Activated naive CD4-positive, alpha-beta T cell treated with anti-CD3 and anti-CD28 coated beads, Interleukin-2, amount 50 U/mL, for 72 hours (primary cell): Measurements from ENCODE around the gene DEDD. TPM values are rescaled to one million over a fixed set of nuclear protein-coding genes. Genes with fewer than 3 reads are reported as not detected.

ENCODE experiments used
- ATAC-seq, 2 donors: fragments of 150-1000 bp; cut with Tn5 transposase; 2 replicates each; pipeline ENCODE4 v1.10.0; 2021; ENCODE audit warnings: mild to moderate bottlenecking in 2 of 2, moderate library complexity in 2 of 2
- DNase-seq, 2 donors: peaks; one replicate each; pipeline ENCODE4 v3.0.0; 2021 to 2022; ENCODE audit warnings: low spot score in 2 of 2
- H3K27ac Mint-ChIP-seq, 2 donors: one replicate each; pipeline ENCODE4 v1.8.0; 2022; ENCODE audit warnings: mild to moderate bottlenecking in 2 of 2, mixed read lengths in 2 of 2
- H3K36me3 Mint-ChIP-seq, 2 donors: one replicate each; pipeline ENCODE4 v1.8.0; 2022; ENCODE audit warnings: mixed read lengths in 2 of 2
- H3K9me3 Mint-ChIP-seq, 2 donors: one replicate each; pipeline ENCODE4 v1.8.0; 2022; ENCODE audit warnings: mixed read lengths in 2 of 2
- total RNA-seq, 2 donors: library from RNA; stranded (reverse); gene quantifications; one replicate each; pipeline ENCODE4 v1.2.3, GENCODE V29; 2022

DEDD gene
- total RNA-seq, 2 donors from 2014 or later = 40.1 to 41.8 TPM

- no peak for ATAC-seq
- Mint-ChIP-seq H3K9me3 (no peaks in the 10 kb centered on the region), H3K36me3 (no peaks in the 10 kb centered on the region)
Measured at GRCh38 chr1:161077426-161077825, 55.0 kb downstream of the DEDD start.

DNA sequence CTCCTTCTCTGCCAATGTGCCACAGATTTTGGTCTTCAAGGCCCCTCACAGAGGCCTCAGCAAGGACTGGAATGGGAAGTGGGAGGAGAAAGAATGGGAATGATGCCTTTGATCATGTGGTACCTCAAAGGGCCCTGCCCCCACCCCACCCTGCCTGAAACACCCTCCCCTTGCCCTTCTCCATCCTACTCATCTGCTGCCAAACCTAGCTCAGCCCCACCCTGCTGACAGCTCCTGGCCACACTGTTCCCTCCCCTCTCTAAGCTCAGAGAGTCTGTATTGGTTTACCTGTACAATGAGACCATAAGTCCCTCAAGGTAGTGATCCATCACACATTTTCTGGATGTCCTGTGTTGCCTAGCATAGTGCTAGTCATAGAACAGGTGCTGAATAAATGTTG, 56.1 kb downstream of the DEDD start:
- Mint-ChIP-seq H3K9me3 (no peaks in the 10 kb centered on the region), H3K27ac (no peak overlapping the region), H3K36me3 (no peaks in the 10 kb centered on the region)
- ATAC-seq = no peak
- DNase-seq = no peak

More at GRCh38 chr1:161077426-161077825, 55.0 kb downstream of the DEDD start:
- DNase-seq = no peak
- no peak overlapping the region for H3K27ac Mint-ChIP-seq

- ATAC-seq (no peak), DNase-seq (no peak)
- H3K36me3 Mint-ChIP-seq = no peaks in the 10 kb centered on the region
- H3K27ac Mint-ChIP-seq = peak overlapping the region; percentile 55 to 71
- H3K9me3 Mint-ChIP-seq = no peaks in the 10 kb centered on the region
Measured at GRCh38 chr1:161074676-161075368, 57.6 kb downstream of the DEDD start.

- Mint-ChIP-seq H3K9me3 (no peaks in the 10 kb centered on the region), H3K27ac (peak overlapping the region; percentile 62 to 71), H3K36me3 (peaks cover 10 to 12% of the 10 kb centered on the region in 2 donors)
- no peak for DNase-seq
- no peak for ATAC-seq
Measured at GRCh38 chr1:161073474-161074121, 58.9 kb downstream of the DEDD start.

GRCh38 chr1:161072751-161073449, 59.6 kb downstream of the DEDD start:
- Mint-ChIP-seq H3K9me3 (no peaks in the 10 kb centered on the region), H3K36me3 (peaks cover 14 to 19% of the 10 kb centered on the region in 2 donors), H3K27ac (peak overlapping the region; percentile 62 to 71)
- no peak for ATAC-seq
- DNase-seq = no peak

DNA sequence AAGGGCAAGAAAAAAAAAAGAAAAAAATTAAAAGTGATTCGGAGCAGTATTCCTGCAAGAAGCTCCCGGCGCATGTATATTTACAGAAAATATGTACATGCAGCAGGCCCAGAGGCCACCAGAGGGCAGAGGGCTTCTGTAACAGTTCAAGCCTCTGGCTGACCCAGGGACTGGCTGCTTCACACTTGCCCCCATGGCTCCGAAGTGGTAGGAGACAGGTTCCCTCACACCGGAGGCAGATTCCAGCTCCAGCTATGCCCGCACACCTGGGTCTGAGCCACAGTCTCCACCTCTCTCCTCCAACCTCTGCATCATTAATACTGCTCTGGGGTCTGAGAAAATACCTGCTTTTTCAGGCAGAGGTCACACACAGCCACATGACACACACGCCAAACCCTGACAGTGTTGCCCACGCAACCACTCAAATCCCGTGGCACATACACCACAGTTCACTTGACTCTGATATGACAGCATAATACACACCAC, 60.5 kb downstream of the DEDD start:
- peak in 1 of 2 donors; percentile 51 for DNase-seq
- no peaks in the 10 kb centered on the region for H3K9me3 Mint-ChIP-seq
- ATAC-seq = no peak
- H3K27ac Mint-ChIP-seq = peak overlapping the region; percentile 28 to 65
- H3K36me3 Mint-ChIP-seq = peaks cover 23 to 28% of the 10 kb centered on the region in 2 donors

Other genes starting within 250 kb of the DEDD start
- not detected for gene ITLN1, start 247.5 kb downstream of the DEDD start, total RNA-seq
- gene ITLN2, start 177.9 kb downstream of the DEDD start, total RNA-seq = not detected
- gene F11R, start 111.5 kb downstream of the DEDD start, total RNA-seq = 10 to 100 TPM; 26.0 to 63.6 TPM
- 10 to 100 TPM; 59.3 to 66.8 TPM for gene TSTD1, start 93.7 kb downstream of the DEDD start, total RNA-seq
- 10 to 100 TPM; 50.8 to 90.6 TPM for gene USF1, start 86.7 kb downstream of the DEDD start, total RNA-seq
- gene ARHGAP30, start 62.8 kb downstream of the DEDD start, total RNA-seq = 100 to 1,000 TPM; 116 to 180 TPM
- under 1 TPM in 1 of 2 donors, not detected in 1; 0.16 TPM for gene NECTIN4, start 43.1 kb downstream of the DEDD start, total RNA-seq
- gene KLHDC9, start 34.3 kb downstream of the DEDD start, total RNA-seq = 1 to 10 TPM in 1 of 2 donors, not detected in 1; 2.2 TPM
- 100 to 1,000 TPM in 1 of 2 donors, 10 to 100 TPM in 1; 95.3 to 156 TPM for gene PFDN2, start 14.6 kb downstream of the DEDD start, total RNA-seq
- gene NIT1, start 14.6 kb downstream of the DEDD start, total RNA-seq = 10 to 100 TPM; 59.0 to 82.9 TPM
- 100 to 1,000 TPM in 1 of 2 donors, 10 to 100 TPM in 1; 95.8 to 239 TPM for gene UFC1, start 21.3 kb upstream of the DEDD start, total RNA-seq
- gene USP21, start 26.8 kb upstream of the DEDD start, total RNA-seq = 10 to 100 TPM; 30.3 to 60.3 TPM
- gene PPOX, start 33.8 kb upstream of the DEDD start, total RNA-seq = 10 to 100 TPM; 28.2 to 41.0 TPM
- 10 to 100 TPM; 39.0 to 92.4 TPM for gene B4GALT3, start 44.8 kb upstream of the DEDD start, total RNA-seq
- gene ADAMTS4, start 66.4 kb upstream of the DEDD start, total RNA-seq = 1 to 10 TPM; 2.7 to 4.2 TPM
- 100 to 1,000 TPM; 115 to 126 TPM for gene NDUFS2, start 69.7 kb upstream of the DEDD start, total RNA-seq
- 1 to 10 TPM in 1 of 2 donors, under 1 TPM in 1; 0.49 to 7.4 TPM for gene FCER1G, start 82.6 kb upstream of the DEDD start, total RNA-seq
- not detected for gene APOA2, start 91.0 kb upstream of the DEDD start, total RNA-seq
- 10 to 100 TPM; 13.3 to 17.7 TPM for gene TOMM40L, start 93.4 kb upstream of the DEDD start, total RNA-seq
- not detected for gene NR1I3, start 105.5 kb upstream of the DEDD start, total RNA-seq
- under 1 TPM in 1 of 2 donors, not detected in 1; 0.97 TPM for gene PCP4L1, start 126.1 kb upstream of the DEDD start, total RNA-seq
- 1 to 10 TPM; 6.4 to 7.1 TPM for gene MPZ, start 177.3 kb upstream of the DEDD start, total RNA-seq
- 100 to 1,000 TPM; 179 to 207 TPM for gene SDHC, start 181.7 kb upstream of the DEDD start, total RNA-seq
- not detected for gene CFAP126, start 235.2 kb upstream of the DEDD start, total RNA-seq